ENCODE results near the gene UBAC2.
A peak's percentile ranks its signal among the peaks of the same experiment; 100 is the strongest.
"Not testable (repeated sequence)": the region's sequence is repeated elsewhere in the genome, so short reads cannot be mapped to it uniquely, and the experiment has no call there.

UBAC2 gene

DNA sequence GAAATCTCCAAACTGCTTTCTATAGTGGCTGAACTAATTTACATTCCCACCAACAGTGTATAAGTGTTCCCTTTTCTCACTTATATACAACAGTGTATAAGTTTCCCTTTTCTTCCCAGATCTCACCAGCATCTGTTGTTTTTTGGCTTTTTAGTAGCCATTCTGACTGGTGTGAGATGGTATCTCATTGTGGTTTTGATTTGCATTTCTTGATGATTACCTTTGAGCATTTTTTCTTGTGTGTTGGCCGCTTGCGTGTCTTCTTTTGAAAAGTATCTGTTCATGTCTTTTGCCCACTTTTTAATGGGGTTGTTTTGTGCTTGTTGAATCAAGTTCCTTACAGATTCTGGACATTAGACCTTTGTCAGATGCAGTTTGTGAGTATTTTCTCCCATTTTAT, 49.0 kb downstream of the UBAC2 start:
- DNase-seq: not testable (repeated sequence)

DNA sequence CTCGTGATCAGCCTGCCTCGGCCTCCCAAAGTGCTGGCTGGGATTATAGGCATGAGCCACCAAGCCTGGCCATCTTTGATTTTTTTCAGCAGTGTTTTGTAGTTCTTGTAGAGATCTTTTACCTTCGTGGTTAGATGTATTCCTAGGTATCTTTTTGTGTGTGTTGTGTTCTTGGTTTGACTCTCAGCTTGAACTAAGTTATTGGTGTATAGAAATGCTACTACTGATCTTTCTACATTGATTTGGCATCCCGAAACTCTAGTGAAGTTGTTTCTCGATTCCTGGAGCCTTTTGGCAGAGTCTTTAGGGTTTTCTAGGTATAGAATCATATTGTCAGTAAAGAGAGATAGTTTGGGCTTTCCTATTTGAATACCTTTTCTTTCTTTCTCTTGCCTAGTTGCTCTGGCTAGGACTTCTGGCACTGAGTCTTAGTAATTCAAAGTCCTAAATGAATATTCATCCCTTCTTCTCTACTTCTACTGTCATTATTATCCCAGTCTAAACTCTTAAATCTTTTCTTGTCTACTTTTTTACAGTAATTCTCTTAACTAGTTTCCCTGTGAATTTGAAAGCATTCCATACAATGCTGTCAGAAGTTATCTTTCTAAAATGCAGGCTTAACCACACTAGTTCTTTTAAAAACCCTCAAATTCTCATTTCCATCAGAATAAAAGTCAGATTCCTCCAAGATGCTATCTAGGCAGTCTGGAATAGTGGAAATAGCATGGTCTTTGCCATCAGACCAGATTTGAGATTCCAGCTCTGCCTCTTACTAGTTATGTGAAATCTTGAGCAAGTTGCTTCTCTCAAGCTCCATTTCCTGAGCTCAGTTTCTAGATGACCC, 50.5 kb downstream of the UBAC2 start:
- no peak for DNase-seq

DNA sequence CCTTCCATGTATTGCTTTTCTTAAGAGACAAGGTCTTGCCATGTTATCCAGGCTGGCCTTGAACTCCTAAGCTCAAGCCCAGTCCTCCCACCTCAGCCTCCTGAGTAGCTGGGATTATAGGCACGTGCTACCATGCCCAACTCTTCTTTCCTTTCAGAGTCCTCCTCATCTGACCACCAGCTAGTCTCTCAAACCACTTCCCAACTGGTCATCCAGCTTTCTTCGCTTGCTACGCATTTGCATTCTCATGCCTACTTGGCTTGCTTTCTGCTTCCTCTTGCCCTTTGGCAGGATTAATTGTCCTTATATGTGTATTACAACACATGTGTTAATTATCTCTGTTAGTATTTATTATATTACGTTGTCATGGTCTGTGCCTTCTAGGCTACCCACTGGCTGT, 51.3 kb downstream of the UBAC2 start:
- DNase-seq: no peak

DNA sequence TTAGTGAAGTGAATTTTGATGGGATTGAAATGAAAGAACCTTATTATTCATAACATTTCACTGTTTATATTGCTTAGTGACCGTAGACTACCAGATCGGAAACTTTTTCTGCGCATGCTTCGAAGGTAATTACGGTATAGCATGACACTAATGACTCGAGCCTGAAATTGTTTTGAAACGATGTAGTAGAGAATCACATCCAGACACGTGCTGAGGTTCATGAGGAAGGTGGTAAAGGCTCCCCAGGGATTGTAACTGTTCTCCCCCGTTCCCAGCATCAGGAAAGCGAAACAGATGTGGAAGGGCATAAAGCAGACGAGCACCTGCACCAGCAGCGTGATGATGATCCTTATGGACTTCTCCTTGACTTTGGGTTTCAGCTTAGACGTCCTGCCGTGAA, 54.2 kb downstream of the UBAC2 start:
- DNase-seq: no peak

DNA sequence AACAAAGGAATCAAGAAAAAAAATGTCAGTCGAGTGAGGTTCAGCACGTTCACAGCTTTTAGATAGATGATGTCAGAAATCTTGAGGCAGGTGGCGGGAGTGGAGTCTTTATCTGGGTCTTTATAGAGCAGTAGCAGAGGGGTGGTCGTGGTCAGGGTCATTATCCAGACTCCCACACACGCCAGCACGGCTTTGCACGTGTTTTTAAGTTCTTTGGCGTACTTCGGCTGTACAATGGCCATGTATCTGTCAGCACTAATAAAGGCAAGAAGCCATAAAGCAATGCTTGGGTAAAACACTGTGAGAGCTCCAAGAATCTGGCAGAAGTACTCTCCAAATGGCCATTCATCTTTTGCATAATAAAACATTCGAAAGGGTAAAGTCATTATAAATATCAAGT, 54.6 kb downstream of the UBAC2 start:
- no peak for DNase-seq

DNA sequence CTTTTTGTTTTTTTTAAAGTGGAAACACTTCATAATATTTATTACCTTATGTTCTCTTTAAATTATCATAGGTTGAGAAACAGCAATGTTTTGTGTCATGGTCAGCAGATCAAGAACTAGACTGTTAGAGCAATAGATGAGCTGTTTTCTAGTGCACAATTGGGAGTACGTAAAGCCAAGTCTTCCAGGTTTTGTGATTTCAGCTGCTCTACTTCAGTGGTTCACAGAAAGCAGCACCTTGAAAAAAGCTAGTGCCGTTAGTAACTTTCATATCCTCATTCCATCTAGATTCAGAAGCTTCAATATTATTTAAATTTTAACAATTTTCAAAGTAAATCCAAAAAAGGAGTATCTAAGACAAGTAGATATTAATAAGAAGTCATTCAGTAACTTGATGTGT, 55.6 kb downstream of the UBAC2 start:
- no peak for DNase-seq

DNA sequence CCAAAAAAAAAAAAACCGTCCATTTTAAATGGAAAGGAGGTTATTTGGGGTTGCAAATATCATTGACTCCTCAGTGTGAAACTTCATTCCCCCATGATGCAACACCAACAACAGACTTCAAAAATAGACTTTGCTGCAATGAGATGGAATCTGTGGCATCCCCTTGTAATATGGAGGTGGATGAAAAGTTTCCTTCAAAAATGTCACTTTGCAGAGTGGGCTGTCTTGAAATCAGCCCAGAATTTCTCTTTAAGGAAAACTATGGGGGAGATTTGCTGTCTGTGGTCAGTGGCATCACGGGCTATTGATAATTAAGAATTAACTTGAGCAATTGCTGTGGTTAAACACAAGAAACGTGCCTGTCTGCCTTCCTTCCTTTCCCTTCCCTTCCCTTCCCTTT, 56.1 kb downstream of the UBAC2 start:
- DNase-seq: peak in 1 of 6 experiments; percentile 18

DNA sequence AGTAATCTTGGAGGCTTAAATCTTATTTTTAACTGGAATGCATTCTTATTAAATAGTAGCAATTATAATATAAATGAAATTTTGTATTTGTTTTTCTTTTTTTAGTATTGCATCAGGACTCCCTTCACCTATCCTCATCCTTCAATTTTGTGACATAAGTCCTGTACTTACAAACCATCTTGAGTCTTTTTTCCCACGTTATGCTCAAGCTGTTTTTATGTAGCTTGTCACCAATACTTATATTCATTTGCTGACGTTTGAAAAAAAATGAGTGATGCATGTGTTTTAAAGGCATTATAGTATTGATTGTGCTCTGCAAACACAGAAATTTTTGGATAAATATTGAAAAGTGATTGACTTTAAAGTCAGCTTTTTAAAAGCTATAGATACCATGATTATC, 56.6 kb downstream of the UBAC2 start:
- no peak for DNase-seq

DNA sequence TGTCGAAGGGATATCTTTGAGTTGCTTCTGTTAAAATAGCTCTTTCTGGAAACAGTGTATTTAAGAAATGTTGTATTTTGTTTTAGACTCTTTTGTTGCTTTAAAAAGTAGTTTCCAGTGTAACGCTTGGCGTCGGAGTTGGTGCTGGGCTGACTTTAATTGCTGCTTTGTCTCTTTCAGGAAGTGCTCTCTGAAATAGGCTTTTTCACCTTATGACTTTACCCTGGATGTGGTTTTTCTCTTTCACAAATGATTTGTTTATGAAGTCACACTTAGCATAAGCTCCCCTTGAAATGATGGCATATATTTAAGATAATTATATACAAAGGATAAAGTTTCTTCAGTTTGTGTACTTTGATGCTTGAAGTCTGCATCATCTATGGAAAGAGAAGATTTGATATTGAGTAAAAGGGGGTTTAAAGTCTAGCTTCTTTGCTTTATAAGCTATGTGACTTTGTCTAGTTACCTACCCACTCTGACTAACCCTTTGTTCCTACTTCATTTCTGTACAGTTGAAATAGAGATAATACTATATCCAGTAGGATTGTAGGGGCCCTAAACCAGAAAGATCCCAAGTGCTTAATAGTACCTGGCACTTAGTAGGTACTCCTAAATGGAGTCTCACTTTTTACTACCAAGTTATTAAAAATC, 57.7 kb downstream of the UBAC2 start, which contains the start of gene GPR18:
Gene GPR18 (minus strand): TSS at position 170 of the 651 bp plus-strand sequence. CDS start 2,507 bp downstream, outside the sequence.
- DNase-seq: peak in 5 of 6 experiments; percentile 13 to 75 (median 72)

DNA sequence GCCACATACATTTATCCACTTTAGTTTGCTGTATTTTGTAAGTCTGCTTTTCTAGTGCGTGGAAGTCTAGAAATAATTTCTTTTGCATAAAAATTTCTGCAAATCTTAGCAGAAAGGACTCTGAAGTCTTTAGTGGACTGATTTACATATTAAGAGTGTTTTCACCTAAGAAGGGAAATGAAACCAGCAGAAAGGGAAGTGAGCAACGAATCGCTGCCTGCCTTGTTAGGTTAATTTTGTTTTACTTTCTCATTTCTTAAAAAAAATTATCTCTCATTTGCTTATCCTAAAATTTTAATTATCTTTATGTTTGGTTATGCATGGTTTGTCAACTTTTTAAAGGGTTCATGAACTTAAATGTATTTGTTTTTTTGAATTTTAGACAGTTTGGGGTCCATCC, 58.3 kb downstream of the UBAC2 start:
- peak in 3 of 6 experiments; percentile 26 to 61 (median 51) for DNase-seq

DNA sequence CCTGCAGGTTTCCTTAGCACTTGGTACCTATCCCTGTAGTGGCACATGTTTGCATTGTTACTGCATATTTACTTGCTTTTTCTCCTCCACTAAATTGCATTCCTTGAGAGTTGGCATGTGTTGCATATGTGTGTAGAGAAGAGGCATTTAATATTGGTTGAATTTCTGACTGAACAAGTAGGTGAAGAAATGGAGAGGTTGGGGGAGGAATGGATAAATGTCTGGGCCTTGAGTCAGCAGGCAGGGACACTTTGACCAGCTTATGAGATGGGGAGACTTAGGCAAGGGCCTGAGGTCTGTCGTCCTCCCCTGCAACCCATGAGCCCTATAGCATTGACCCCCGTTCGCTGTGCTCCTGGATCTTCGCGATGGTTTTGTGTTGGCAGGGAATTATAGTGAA, 59.6 kb downstream of the UBAC2 start:
- DNase-seq: no peak

DNA sequence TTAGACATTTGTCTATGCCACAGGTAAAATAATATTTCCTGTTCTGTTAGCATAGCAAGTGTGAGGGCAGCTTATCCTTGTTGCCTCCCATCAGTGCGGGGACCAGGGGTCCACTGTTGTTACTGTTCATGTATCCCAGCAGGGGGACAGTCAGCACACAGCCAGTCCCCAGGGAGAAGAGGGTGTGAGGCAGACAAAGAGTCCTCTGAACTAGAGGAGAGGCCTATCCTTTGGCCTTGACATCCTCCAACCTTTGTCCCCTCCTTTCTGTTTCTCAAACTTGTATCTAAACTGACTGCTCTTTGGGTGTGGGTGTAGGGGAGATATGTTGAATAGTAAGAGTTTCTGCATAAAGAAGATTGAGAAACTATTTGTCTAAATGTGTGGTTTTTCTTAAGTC, 60.4 kb downstream of the UBAC2 start:
- no peak for DNase-seq

DNA sequence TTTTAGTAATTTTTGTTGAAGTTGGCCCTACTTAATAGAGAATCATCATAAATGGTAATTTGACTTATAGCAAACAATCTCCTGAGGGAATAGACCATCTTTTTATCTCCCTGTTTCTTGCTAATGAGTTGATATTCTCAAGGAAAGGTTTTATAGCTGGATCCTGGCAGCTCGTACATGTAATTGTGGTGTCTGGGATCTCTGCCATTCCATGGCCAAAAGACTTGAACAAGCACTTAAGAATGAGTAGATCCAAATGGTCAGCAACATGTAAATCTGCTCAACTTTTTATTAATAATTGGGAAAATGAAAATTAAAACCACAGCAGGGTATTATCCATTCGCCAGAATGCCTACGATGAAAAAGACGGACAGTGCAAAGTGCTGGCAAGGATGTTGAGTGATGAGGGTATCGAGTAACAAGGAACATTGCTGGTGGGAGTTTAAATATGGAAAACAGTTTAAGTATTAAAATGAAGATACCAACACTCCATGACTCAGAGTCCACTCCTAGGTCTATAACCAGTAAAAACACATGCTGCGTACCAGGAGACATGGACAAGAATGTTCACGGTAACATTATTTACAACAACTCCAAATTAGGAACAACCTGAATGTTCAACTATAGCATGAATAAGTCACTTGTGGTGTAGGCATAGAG, 62.6 kb downstream of the UBAC2 start:
- no peak for DNase-seq

DNA sequence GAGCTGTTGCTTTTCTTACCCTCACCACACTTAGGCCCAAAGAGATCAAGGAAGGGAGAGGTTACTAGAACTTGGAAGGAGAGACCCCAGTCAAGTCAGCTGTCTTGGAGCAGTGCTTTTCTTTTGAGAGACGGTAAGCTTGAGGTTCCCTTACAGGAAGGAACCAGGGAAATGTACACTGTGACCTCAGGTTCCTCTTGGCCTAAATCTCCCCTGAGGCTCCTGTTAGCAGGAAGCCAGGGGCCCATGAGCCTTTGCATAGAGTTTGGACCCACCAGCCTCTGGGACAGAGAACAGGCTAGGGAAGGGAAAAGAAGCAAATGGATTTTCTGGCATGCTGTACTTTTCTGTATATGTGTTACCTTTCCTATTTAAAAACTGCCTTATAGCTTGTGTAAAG, 63.4 kb downstream of the UBAC2 start:
- no peak for DNase-seq

DNA sequence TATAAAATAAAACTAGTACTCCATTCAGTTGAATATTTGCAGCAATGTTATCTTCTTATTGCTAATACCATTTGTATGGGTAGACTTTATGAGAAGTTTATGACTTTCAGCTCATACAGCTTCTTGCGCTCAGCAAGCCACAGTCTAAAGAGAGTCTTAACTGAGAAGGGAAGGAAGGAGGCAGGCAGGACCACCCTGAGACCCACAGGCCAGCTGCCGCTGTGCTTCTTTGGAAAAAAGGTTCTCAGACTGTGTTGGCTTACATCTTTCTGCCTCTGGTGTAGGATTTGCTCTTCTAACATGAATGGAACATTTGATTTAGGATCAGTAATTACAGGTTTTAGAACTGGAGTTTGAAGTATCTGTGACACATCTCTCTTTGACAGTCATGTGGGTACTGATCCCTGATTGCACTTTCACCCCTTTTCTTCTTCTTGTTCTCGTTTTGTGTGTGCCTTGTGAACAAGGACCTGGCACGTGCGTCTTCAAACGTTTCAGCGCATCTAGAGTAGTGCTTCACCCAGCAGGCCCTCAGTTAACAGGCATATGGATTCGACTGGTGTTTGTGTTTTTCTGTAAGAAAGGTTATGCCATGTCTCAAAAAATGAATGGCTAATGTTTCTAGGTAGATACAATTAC, 64.6 kb downstream of the UBAC2 start:
- no peak for DNase-seq

DNA sequence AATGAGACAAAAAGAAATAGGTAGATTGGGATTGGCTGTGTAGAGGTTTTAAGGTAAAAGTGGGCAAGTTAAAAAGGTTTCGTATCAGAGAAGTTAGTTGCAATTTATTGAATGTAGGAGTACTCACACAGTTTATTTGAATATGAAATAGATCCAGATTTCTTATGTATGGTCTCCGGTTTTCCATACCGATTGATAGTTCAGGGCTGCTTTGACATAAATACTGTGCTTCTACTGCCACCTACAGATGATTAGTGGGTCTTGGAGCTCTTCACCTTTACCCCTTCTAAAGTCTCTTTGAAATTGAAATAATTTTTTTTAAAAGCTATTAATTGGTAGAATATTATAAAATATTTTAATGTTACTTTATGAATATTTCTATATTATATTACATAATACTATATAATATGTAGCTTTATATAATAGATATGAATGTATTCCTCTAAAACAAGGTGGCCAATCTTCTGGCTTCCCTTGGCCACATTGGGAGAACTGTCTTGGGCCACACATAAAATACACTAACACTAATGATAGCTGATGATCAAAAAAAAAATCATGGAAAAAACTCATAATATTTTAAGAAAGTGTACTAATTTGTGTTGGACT, 65.3 kb downstream of the UBAC2 start:
- DNase-seq: peak in 4 of 6 experiments; percentile 12 to 72 (median 52)

DNA sequence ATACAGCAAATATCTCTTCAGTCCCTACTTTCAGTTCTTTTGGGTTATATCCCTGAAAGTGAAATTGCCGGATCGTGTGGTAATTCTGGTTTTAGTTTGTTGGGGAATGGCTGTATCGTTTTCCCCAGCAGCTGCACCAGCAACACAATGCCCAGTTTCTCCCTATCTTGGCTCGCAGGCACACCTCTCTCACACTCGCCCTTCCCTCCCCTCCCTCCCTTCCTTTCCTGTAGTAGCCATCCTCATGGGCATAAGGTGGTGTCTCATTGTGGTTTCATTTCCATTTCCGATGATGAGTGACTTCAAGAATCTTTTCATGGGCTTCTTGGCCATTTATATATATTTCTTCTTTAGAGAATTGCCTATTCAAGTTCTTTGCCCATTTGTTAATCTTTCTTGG, 66.2 kb downstream of the UBAC2 start:
- DNase-seq: no peak

DNA sequence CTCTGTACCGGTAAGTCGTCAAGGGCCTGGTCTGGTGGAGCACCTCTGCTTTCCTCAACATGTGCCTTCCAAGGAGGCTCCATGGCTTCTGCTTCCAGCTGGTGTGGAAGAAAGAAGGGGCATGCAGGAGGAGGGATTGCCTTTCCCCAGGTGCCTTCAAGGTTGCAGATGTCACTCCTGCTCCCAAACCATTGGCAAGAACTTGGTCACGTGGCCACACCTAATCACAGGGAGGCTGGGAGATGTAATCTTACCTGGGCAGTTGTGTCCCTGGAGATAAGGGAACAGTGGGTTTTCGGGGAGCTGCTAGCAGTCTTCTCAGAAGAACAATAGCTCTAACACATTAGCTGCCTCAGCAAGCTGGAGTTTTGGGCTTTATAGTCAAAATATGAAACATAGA, 67.3 kb downstream of the UBAC2 start:
- DNase-seq: no peak

DNA sequence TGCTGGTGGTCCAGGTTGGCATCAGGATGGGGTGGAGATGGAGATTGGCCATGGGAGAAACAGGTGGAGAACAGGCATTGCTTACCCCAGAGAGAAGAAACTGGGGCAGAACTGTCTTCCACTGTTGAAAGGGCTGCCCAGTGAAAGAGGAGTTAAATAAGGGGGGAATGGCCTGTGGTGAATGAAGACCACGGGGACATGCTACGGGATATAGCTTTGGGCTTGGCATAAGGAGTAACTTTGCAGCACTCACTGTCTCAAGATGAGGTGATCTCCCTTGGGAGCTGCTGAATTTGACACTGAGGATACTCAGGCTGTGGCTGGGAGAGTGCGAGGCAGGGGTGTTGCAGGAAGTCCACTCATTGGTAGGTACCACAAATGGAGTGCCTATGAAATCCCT, 68.2 kb downstream of the UBAC2 start:
- no peak for DNase-seq

DNA sequence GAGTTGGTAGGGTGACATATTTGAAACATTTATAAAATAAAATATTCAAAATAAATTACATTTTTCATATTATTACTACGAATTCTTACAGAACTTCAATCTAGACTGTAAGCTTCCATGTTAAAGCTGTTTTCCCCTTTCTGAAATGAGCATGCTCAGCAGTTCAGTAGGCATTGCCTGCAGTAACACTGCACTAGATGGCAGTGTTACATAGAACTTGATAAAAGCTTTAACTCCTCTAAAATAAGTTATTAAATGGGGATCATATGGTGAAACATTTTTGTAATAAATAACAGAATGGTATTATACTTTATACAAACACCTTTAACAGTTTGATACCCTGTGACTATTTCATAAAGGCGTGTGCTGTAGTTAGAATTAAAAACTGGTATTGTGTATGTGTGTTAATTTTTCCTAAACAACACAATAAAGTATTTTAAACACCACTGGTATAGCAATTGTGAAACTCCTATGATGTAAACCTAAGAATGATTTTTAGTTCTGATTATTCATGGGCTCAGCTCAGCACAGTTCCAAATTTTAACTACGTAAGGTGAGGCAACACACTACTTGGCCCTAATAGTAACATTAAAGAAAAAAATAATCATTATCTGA, 69.1 kb downstream of the UBAC2 start:
- peak in 5 of 6 experiments; percentile 17 to 67 (median 36) for DNase-seq

DNA sequence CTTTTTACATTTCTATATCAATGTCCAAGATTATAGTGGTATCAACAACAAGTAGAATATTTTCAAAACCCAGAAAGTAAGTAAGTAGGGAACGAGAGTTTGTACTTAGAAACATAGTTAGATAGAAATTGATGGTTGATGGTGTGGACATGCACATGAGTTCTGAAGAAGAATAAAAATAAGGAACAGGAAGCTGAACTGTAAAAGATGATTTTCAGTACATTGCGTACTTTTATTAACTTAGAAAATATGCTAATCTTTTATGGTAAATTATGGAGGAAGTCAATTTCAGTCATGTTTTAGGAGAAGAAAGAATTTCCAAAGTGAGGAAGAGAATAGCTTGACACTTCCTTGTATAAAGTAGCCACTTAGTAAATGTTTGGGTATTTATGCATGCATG, 69.9 kb downstream of the UBAC2 start:
- no peak for DNase-seq

DNA sequence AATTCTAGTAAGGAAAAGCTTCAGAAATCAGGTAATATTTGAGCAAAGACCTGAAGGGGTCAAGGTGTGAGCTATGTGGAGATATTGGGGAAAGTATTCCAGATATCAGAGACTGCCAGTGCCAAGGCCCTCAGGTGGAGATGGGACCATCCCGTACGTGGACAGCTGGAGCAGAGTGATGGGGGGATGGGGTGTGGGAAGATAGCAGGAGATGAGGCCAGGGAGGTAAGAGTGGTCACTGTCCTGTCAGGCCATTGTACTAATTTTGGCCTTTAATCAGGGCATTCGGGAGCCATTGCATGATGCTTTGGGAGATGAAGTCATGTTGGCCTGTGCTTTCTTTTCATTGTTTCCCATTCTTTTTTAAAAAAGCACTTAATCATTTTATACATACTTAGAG, 70.6 kb downstream of the UBAC2 start:
- DNase-seq: no peak

Measured in stimulated activated naive CD4-positive, alpha-beta T cell (primary cell).